IMR-90 (cell line): Measurements from ENCODE around the gene MYOC. TPM values are rescaled to one million over a fixed set of nuclear protein-coding genes. Genes with fewer than 3 reads are reported as not detected.

ENCODE experiments used
- ATAC-seq: fragments of 200-7000 bp; cut with Tn5 transposase; 2 replicates; pipeline ENCODE4 v1.9.1; 2020; ENCODE audit warnings: low read depth, mild to moderate bottlenecking, moderate library complexity
- BruUV-seq: library from RNA; stranded (reverse); fragments of 400-500 nt; replicated peaks from 2 replicates; lab custom pipeline; 2021; lab: Mats Ljungman, UMichigan
- CTCF ChIA-PET: fragments of 300-600 bp; formaldehyde crosslinking; extraction: SDS; loops from one replicate; lab custom pipeline; 2021; ENCODE audit warnings: antibody characterized with exemption; lab: Yijun Ruan, JAX
- POLR2A ChIA-PET: fragments of 300-600 bp; sonication (Branson Sonifier 250); formaldehyde crosslinking; loops from one replicate; lab custom pipeline; 2022; ENCODE audit warnings: antibody characterized with exemption; ENCODE audit not compliant: unreplicated experiment; lab: Charles Lee
- DNase-seq: peaks from one replicate; pipeline ENCODE4 v3.0.0; 2013
- H2AFZ ChIP-seq: replicated peaks from 2 replicates; pipeline ENCODE3; 2013; ENCODE audit warnings: low read length, mild to moderate bottlenecking; ENCODE audit not compliant: poor library complexity
- H2AK5ac ChIP-seq: 2 replicates; pipeline ENCODE4 v1.6.1; 2013; ENCODE audit warnings: low read depth, low read length, inconsistent platforms
- H2AK9ac ChIP-seq: replicated peaks from 2 replicates; pipeline ENCODE3; 2013; ENCODE audit warnings: mild to moderate bottlenecking, low read depth, low read length, moderate library complexity; ENCODE audit not compliant: poor library complexity
- H2BK120ac ChIP-seq: 2 replicates; pipeline ENCODE4 v1.6.1; 2013; ENCODE audit warnings: low read depth, low read length, inconsistent platforms
- H2BK15ac ChIP-seq: 3 replicates; pipeline ENCODE4 v1.6.1; 2013; ENCODE audit warnings: low read depth, low read length, inconsistent platforms
- H2BK20ac ChIP-seq: 2 replicates; pipeline ENCODE4 v1.6.1; 2013; ENCODE audit warnings: low read depth, mild to moderate bottlenecking, inconsistent platforms, low read length, moderate library complexity
- H2BK5ac ChIP-seq: 2 replicates; pipeline ENCODE4 v1.6.1; 2013; ENCODE audit warnings: mild to moderate bottlenecking, low read depth, low read length, inconsistent platforms; ENCODE audit not compliant: poor library complexity, severe bottlenecking
- H3K14ac ChIP-seq: replicated peaks from 2 replicates; pipeline ENCODE4 v1.6.1; 2013; ENCODE audit warnings: low read depth, low read length, inconsistent platforms
- H3K18ac ChIP-seq: 2 replicates; pipeline ENCODE4 v1.6.1; 2013; ENCODE audit warnings: low read depth, low read length, control low read depth
- H3K23ac ChIP-seq: 2 replicates; pipeline ENCODE4 v1.6.1; 2013; ENCODE audit warnings: low read depth, low read length, inconsistent platforms
- H3K27ac ChIP-seq: 2 replicates; pipeline ENCODE4 v1.5.1; 2013; ENCODE audit warnings: mild to moderate bottlenecking, control low read depth, low read length; ENCODE audit not compliant: insufficient read depth
- H3K27me3 ChIP-seq: 2 replicates; pipeline ENCODE4 v1.6.1; 2013; ENCODE audit warnings: low read length; ENCODE audit not compliant: control insufficient read depth, insufficient read depth
- H3K36me3 ChIP-seq: 2 replicates; pipeline ENCODE4 v1.6.1; 2013; ENCODE audit warnings: low read length, mixed read lengths; ENCODE audit not compliant: control insufficient read depth, insufficient read depth
- H3K4ac ChIP-seq: 2 replicates; pipeline ENCODE4 v1.6.1; 2013; ENCODE audit warnings: low read depth, low read length, inconsistent platforms
- H3K4me1 ChIP-seq: 2 replicates; pipeline ENCODE4 v1.6.1; 2013; ENCODE audit warnings: low read length, mixed read lengths; ENCODE audit not compliant: control insufficient read depth, insufficient read depth
- H3K4me2 ChIP-seq: 2 replicates; pipeline ENCODE4 v1.6.1; 2013; ENCODE audit warnings: low read depth, mild to moderate bottlenecking, control low read depth, low read length, moderate library complexity
- H3K4me3 ChIP-seq: 2 replicates; pipeline ENCODE4 v1.5.1; 2013; ENCODE audit warnings: low read depth, mild to moderate bottlenecking, control low read depth, low read length, moderate library complexity; ENCODE audit not compliant: insufficient read depth
- H3K56ac ChIP-seq: 2 replicates; pipeline ENCODE4 v1.6.1; 2013; ENCODE audit warnings: low read length, inconsistent platforms; ENCODE audit not compliant: insufficient read depth; ENCODE audit errors: extremely low read depth
- H3K79me1 ChIP-seq, 2 experiments: 2 replicates each; pipeline ENCODE4 v1.6.1; 2013; ENCODE audit warnings: low read length in 2 of 2, inconsistent platforms in 1 of 2, low read depth in 1 of 2
- H3K9ac ChIP-seq: 2 replicates; pipeline ENCODE4 v1.6.1; 2013; ENCODE audit warnings: low read depth, low read length, control low read depth
- H3K9me1 ChIP-seq: 2 replicates; pipeline ENCODE4 v1.6.1; 2013; ENCODE audit warnings: low read length, inconsistent platforms; ENCODE audit not compliant: insufficient read depth
- H3K9me3 ChIP-seq: 2 replicates; pipeline ENCODE4 v1.6.1; 2013; ENCODE audit warnings: low read length; ENCODE audit not compliant: control insufficient read depth, insufficient read depth
- H4K20me1 ChIP-seq: 2 replicates; pipeline ENCODE4 v1.6.1; 2013; ENCODE audit warnings: low read length, inconsistent platforms; ENCODE audit not compliant: insufficient read depth
- H4K5ac ChIP-seq: 2 replicates; pipeline ENCODE4 v1.6.1; 2013; ENCODE audit warnings: mild to moderate bottlenecking, low read depth, low read length, control low read depth
- H4K8ac ChIP-seq, 2 experiments: 2 replicates each; pipeline ENCODE4 v1.6.1; 2013; ENCODE audit warnings: low read depth in 2 of 2, low read length in 2 of 2, control low read depth in 1 of 2, inconsistent platforms in 1 of 2
- H4K91ac ChIP-seq: 2 replicates; pipeline ENCODE4 v1.6.1; 2013; ENCODE audit warnings: low read depth, low read length, inconsistent platforms; ENCODE audit not compliant: insufficient read depth
- BHLHE40 ChIP-seq: fragments of 150-350 bp; IDR thresholded peaks from 2 replicates; pipeline ENCODE4 v1.6.1; 2016; ENCODE audit warnings: mild to moderate bottlenecking, low read depth, low read length
- FOS ChIP-seq: fragments of 150-350 bp; IDR thresholded peaks from 2 replicates; pipeline ENCODE4 v1.6.1; 2016; ENCODE audit warnings: low read depth, low read length
- MAFK ChIP-seq: IDR thresholded peaks from 2 replicates; pipeline ENCODE4 v1.6.1; 2012; ENCODE audit warnings: low read depth, low read length, improper control_type of control experiment
- MAZ ChIP-seq: IDR thresholded peaks from 2 replicates; pipeline ENCODE4 v1.6.1; 2012; ENCODE audit warnings: low read depth, mild to moderate bottlenecking, low read length, improper control_type of control experiment, moderate library complexity, borderline replicate concordance
- MXI1 ChIP-seq: IDR thresholded peaks from 2 replicates; pipeline ENCODE4 v1.6.1; 2012; ENCODE audit warnings: low read depth, mild to moderate bottlenecking, low read length, moderate library complexity, borderline replicate concordance
- NFE2L2 ChIP-seq: fragments of 150-350 bp; IDR thresholded peaks from 2 replicates; pipeline ENCODE4 v1.6.1; 2016; ENCODE audit warnings: low read depth, mild to moderate bottlenecking, low read length
- POLR2A ChIP-seq: IDR thresholded peaks from 2 replicates; pipeline ENCODE4 v1.6.1; 2012; ENCODE audit warnings: mild to moderate bottlenecking, low read depth, low read length
- RCOR1 ChIP-seq: IDR thresholded peaks from 2 replicates; pipeline ENCODE4 v1.6.1; 2012; ENCODE audit warnings: mild to moderate bottlenecking, low read length, improper control_type of control experiment; ENCODE audit not compliant: insufficient replicate concordance
- RFX5 ChIP-seq: IDR thresholded peaks from 2 replicates; pipeline ENCODE4 v1.8.0; 2012; ENCODE audit warnings: low read depth, mild to moderate bottlenecking, low read length, moderate library complexity
- SMC3 ChIP-seq: fragments of 150-350 bp; IDR thresholded peaks from 2 replicates; pipeline ENCODE4 v1.6.1; 2016; ENCODE audit warnings: low read depth, mild to moderate bottlenecking, antibody characterized with exemption, low read length, moderate library complexity
- WGBS, 2 experiments: methylation state at CpG; one replicate each; pipeline versions ENCODE4 v1.1.5 to v1.1.7; 2013; ENCODE audit warnings: missing lambda C conversion rate in 2 of 2; ENCODE audit not compliant: insufficient read length in 1 of 2; ENCODE audit errors: extremely low coverage in 2 of 2; 5-methylcytosine and 5-hydroxymethylcytosine counted together
- dilution Hi-C: fragments of 300-500 bp; cut with HindIII; formaldehyde crosslinking; loops from one replicate; pipeline ENCODE4 v1.14.3; 2018; ENCODE audit warnings: low sequenced_read_pairs; ENCODE audit not compliant: unreplicated experiment
- in situ Hi-C: fragments of 300-500 bp; cut with MboI; formaldehyde crosslinking; loops from 3 replicates; pipeline ENCODE4 v1.14.3; 2019; ENCODE audit warnings: low sequenced_read_pairs, inconsistent platforms, mixed read lengths
- intact Hi-C: fragments of 100-400 bp; cut with micrococcal nuclease; formaldehyde crosslinking; loops from 2 replicates; pipeline ENCODE4 v1.10.0; 2022
- polyA plus RNA-seq, 3 experiments: library from polyadenylated mRNA; depleted of rRNA; stranded (reverse); fragments of >200 nt; gene quantifications; 2 replicates each; pipeline ENCODE4 v1.2.3, GENCODE V29; 2012; ENCODE audit warnings: low replicate concordance in 1 of 3
- total RNA-seq: library from RNA; depleted of rRNA; stranded (reverse); fragments of >200 nt; gene quantifications from 2 replicates; pipeline ENCODE4 v1.2.3, GENCODE V29; 2012
- TF ChIP-seq, protein P1 (sequence below): fragments of 150-350 bp; IDR thresholded peaks from 2 replicates; pipeline ENCODE4 v1.6.1; 2017; ENCODE audit warnings: mild to moderate bottlenecking, antibody characterized with exemption, low read length, low read depth
- TF ChIP-seq, protein P2 (sequence below): fragments of 150-350 bp; IDR thresholded peaks from 2 replicates; pipeline ENCODE4 v1.6.1; 2016; ENCODE audit warnings: low read depth, mild to moderate bottlenecking, low read length, moderate library complexity, borderline replicate concordance

The MYOC gene
- total and polyA plus RNA-seq, 2 of the 4 experiments (the other 2 are of a cell fraction) = not detected

DNA sequence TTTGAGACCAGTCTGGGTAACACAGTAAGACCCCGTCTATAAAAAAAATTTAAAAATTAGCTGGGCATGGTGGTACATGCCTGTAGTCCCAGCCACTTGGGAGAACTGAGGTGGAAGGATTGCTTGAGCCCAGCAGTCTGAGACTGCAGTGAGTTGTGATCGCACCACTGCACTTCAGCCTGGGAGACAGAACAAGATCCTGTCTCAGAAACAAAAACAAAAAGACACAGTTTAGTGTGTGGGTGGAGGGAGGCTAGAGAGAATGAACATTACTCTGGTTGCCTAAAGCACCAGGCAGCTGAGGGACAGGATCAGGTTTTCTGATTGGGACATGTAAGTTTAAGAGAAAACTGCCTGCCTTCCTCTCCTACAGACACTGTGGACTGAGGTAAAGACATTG, 47.0 kb upstream of the MYOC start:
- TF ChIP-seq FOS (no peak), SMC3 (no peak), RFX5 (no peak), MAZ (no peak), RCOR1 (no peak), MAFK (no peak), NFE2L2 (no peak), BHLHE40 (no peak), POLR2A (no peak), MXI1 (no peak)
- TF ChIP-seq, protein P1, sequence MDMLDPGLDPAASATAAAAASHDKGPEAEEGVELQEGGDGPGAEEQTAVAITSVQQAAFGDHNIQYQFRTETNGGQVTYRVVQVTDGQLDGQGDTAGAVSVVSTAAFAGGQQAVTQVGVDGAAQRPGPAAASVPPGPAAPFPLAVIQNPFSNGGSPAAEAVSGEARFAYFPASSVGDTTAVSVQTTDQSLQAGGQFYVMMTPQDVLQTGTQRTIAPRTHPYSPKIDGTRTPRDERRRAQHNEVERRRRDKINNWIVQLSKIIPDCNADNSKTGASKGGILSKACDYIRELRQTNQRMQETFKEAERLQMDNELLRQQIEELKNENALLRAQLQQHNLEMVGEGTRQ = no peak
- TF ChIP-seq, protein P2, sequence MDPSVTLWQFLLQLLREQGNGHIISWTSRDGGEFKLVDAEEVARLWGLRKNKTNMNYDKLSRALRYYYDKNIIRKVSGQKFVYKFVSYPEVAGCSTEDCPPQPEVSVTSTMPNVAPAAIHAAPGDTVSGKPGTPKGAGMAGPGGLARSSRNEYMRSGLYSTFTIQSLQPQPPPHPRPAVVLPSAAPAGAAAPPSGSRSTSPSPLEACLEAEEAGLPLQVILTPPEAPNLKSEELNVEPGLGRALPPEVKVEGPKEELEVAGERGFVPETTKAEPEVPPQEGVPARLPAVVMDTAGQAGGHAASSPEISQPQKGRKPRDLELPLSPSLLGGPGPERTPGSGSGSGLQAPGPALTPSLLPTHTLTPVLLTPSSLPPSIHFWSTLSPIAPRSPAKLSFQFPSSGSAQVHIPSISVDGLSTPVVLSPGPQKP = no peak
- H4K20me1 ChIP-seq = no peaks in the 10 kb centered on the region
- no peak overlapping the region for H3K4ac ChIP-seq
- no peak overlapping the region for H3K27ac ChIP-seq
- dilution Hi-C loops = no loop called here
- no peak overlapping the region for H3K9ac ChIP-seq
- 80% methylated on average over 1 of the region's 2 CpGs; no CpG with 5 or more reads in 1 of the 2 experiments for WGBS, 2 experiments
- H2AK5ac ChIP-seq = no peak overlapping the region
- no peaks in the 10 kb centered on the region for H3K79me1 ChIP-seq
- H3K36me3 ChIP-seq = peaks cover 3% of the 10 kb centered on the region
- no peak overlapping the region for H3K4me2 ChIP-seq
- no peak overlapping the region for H4K91ac ChIP-seq
- no peak overlapping the region for H2BK15ac ChIP-seq
- H2BK20ac ChIP-seq = no peak overlapping the region
- H3K4me1 ChIP-seq = no peaks in the 10 kb centered on the region
- ATAC-seq (no peak), DNase-seq (peak; percentile 2)
- no peak overlapping the region for H4K5ac ChIP-seq
- no peak overlapping the region for H3K56ac ChIP-seq
- intact Hi-C loops = no loop called here
- no peaks in the 10 kb centered on the region for H3K27me3 ChIP-seq
- H3K9me3 ChIP-seq = 0 out of 2 replicates have a peak, but pooled peaks cover 2% of the 10 kb centered on the region
- no peak overlapping the region for H3K4me3 ChIP-seq
- H3K23ac ChIP-seq = no peak overlapping the region
- no peak overlapping the region for H4K8ac ChIP-seq
- no peak overlapping the region for H2BK5ac ChIP-seq
- H3K9me1 ChIP-seq = no peaks in the 10 kb centered on the region; the same call in 1 of the 2 replicates
- CTCF ChIA-PET = no interaction called here
- POLR2A ChIA-PET = no interaction called here
- H2BK120ac ChIP-seq = no peak overlapping the region
- in situ Hi-C loops = no loop called here
- H3K18ac ChIP-seq = no peak overlapping the region
- H2AFZ ChIP-seq = no peak overlapping the region
- H3K14ac ChIP-seq = no peak overlapping the region
- BruUV-seq = no TSS peak
- no peak overlapping the region for H2AK9ac ChIP-seq
